IPS-15b (cell line): ENCODE measurements around the gene SND1.
A peak's percentile ranks its signal among the peaks of the same experiment; 100 is the strongest.
"Not testable (repeated sequence)": the region's sequence is repeated elsewhere in the genome, so short reads cannot be mapped to it uniquely, and the experiment has no call there.

Experiments
- H3K27me3 ChIP-seq: one replicate; pipeline ENCODE4 v1.6.1; 2013; ENCODE audit warnings: low read length; ENCODE audit not compliant: control insufficient read depth, insufficient read depth
- H3K36me3 ChIP-seq: one replicate; pipeline ENCODE4 v1.6.1; 2013; ENCODE audit warnings: low read length; ENCODE audit not compliant: control insufficient read depth, insufficient read depth
- H3K4me1 ChIP-seq: one replicate; pipeline ENCODE4 v1.6.1; 2013; ENCODE audit warnings: mild to moderate bottlenecking, low read length; ENCODE audit not compliant: control insufficient read depth, insufficient read depth
- H3K4me3 ChIP-seq: one replicate; pipeline ENCODE4 v1.5.1; 2013; ENCODE audit warnings: low read depth, low read length
- H3K9ac ChIP-seq: one replicate; pipeline ENCODE4 v1.6.1; 2013; ENCODE audit warnings: low read depth, mild to moderate bottlenecking, low read length
- H3K9me3 ChIP-seq: one replicate; pipeline ENCODE4 v1.6.1; 2013; ENCODE audit warnings: mild to moderate bottlenecking, low read length; ENCODE audit not compliant: control insufficient read depth, insufficient read depth

SND1 gene

GRCh38 chr7:128099204-128099671 is 447.2 kb downstream of the SND1 start:
- Histone ChIP-seq H3K27me3 (peaks cover 22% of the 10 kb centered on the region), H3K4me3 (no peak overlapping the region), H3K9ac (no peak overlapping the region), H3K36me3 (peaks cover 5% of the 10 kb centered on the region), H3K9me3 (no peaks in the 10 kb centered on the region), H3K4me1 (no peaks in the 10 kb centered on the region)

DNA sequence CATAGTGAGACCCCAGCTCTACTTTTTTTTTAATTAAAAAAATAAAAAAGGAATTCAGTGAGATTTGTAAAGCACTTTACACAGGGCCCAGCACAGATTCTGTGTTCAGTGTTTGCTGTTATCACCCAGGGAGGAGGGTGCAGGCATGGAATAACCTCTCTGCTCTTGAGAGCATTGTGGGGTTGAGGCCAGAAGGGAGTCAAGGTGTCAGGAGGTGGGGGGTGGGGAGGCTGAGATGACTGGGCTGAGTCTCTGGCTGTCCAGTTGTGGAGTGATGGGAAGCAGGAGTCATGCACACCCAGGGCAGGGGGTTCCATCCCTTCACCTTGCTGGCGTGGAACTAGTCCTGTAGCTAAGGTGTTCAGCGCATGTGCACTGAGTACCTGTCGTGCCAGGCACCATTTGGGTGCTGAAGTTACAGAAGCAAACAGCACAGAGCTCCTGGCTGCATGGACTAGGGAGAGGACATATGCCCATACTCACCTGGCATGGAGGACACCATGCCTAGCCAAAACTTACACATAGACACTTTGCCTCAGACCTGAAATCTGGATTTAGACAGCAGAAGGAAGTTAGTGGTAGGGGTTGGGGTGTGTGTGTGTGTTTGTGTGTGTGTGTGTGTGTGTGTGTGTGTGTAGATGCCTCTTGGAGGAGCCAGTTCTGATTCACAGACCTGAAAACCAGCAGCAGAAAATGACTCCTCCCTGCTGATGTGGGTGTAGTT is 448.4 kb downstream of the SND1 start:
- H3K4me1 ChIP-seq, result no peaks in the 10 kb centered on the region

GRCh38 chr7:128100949-128101713 is 449.1 kb downstream of the SND1 start:
- H3K9me3 ChIP-seq, result no peaks in the 10 kb centered on the region
- H3K4me3 ChIP-seq, result no peak overlapping the region
- peaks cover 38% of the 10 kb centered on the region for H3K27me3 ChIP-seq
- no peaks in the 10 kb centered on the region for H3K36me3 ChIP-seq
- H3K4me1 ChIP-seq, result no peaks in the 10 kb centered on the region
- H3K9ac ChIP-seq, result no peak overlapping the region

More for the DNA sequence above, 448.4 kb downstream of the SND1 start:
- H3K36me3 ChIP-seq, result no peaks in the 10 kb centered on the region
- peaks cover 31% of the 10 kb centered on the region for H3K27me3 ChIP-seq
- no peak overlapping the region for H3K4me3 ChIP-seq
- H3K9me3 ChIP-seq, result no peaks in the 10 kb centered on the region
- no peak overlapping the region for H3K9ac ChIP-seq

GRCh38 chr7:128102490-128103291 is 450.7 kb downstream of the SND1 start:
- no peaks in the 10 kb centered on the region for H3K4me1 ChIP-seq
- peak overlapping the region; percentile 65 for H3K4me3 ChIP-seq
- no peaks in the 10 kb centered on the region for H3K36me3 ChIP-seq
- H3K9me3 ChIP-seq, result no peaks in the 10 kb centered on the region
- no peak overlapping the region for H3K9ac ChIP-seq
- peaks cover 45% of the 10 kb centered on the region for H3K27me3 ChIP-seq

DNA sequence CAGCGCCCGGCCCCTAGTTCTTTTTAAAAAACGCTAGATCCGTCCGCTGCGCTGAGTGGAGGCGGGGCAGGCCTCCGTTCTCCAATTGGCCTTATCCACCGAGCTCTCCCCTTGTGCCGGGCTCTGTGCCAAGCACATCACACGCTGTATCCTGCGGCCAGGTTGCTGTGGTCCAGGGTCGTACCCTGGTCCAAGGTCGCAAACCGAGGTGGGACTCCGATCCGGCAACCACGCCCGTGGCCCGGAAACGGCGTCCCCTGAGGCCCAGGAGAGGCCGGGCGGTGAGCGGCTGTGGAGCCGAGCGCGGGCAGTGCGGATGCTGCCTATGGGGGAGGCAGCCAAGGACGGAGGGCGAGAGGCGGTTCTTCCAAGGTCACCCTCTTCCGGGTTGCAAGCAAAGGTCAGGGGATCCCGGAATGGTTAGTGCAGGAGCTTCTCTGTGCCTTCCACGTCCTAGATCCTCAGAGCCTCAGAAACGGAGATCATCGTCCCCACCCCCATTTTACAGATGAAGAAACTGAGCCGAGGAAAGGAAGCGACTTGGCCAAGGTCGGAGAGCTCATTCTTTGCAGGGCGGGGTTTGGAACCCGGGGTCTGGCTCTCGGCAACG is 451.6 kb downstream of the SND1 start:
- Histone ChIP-seq H3K4me1 (no peaks in the 10 kb centered on the region), H3K27me3 (peaks cover 46% of the 10 kb centered on the region), H3K9ac (peak overlapping the region; percentile 60), H3K9me3 (no peaks in the 10 kb centered on the region), H3K4me3 (peak overlapping the region; percentile 65), H3K36me3 (no peaks in the 10 kb centered on the region)

DNA sequence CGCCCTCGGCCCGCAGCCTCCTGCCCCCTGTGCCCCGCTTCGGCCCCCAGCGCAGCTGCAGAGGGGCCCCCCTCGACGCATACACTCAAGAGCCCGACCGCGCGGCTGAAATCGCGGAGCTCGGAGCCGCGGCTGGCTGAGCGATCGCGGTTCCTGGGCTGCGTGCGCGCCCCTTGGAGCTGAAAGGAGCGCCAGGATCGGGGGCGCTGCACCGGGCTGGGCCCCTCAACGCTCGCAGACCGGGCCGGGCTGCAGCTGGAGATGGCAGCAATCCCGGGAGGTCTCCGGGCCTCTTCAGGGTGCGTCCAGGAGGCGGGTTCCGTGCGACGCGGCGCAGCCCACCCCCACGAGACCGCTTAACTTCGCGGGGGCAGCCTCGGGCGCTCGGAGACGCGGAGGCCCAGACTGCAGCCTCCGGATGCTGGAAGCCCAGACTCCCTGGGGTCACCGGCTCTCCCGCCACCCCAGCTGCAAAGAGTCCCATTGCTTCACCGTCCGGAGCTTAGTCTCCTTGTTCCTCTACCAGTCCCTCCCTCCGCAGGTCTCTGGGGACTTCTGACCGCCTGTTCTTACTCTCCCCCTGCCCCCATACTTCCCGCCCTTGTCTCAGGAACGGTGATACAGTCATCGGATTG is 452.2 kb downstream of the SND1 start:
- Histone ChIP-seq H3K4me3 (peak overlapping the region; percentile 65), H3K4me1 (no peaks in the 10 kb centered on the region), H3K9ac (peak overlapping the region; percentile 60), H3K36me3 (no peaks in the 10 kb centered on the region), H3K27me3 (peaks cover 48% of the 10 kb centered on the region), H3K9me3 (no peaks in the 10 kb centered on the region)

DNA sequence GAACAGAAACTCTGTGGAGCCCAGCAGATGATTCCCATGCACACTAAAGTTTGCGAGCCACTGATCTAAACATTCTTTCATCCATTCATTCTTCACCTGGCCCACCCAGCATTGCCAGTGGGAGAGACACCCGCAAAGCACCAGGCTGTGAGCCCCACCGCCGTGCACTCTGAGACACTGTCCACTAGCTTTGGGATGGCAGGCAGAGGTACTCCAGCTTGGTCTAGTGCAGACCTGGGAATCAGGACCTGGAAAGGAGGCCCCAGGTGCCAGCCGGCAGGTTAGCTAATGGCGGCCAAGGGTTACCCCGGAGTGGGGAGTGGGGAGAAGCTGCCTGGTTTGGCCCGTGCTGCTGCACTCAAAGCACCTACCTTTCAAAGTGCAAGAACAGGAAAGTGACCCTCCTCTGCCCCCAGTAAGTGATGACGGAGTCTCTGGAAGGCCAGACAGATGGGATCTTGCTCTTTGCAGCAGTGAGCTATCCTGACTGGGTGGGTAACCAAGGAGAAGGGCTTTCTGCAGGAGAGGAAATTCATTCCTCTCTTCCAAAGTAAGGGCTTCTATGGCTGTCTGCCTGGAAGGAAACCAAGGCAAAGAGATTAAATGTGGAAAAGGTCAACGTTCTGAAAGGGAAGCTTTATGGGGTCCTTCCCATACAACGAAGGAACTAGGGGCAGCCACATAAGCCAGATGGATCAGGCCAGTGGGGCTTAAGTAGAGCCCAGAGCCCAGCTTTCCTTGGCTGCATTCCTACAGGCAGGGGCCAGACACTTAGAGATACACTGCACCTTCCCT is 453.4 kb downstream of the SND1 start:
- Histone ChIP-seq H3K4me3 (no peak overlapping the region), H3K4me1 (no peaks in the 10 kb centered on the region), H3K27me3 (peaks cover 48% of the 10 kb centered on the region), H3K9me3 (no peaks in the 10 kb centered on the region), H3K9ac (no peak overlapping the region), H3K36me3 (no peaks in the 10 kb centered on the region)

GRCh38 chr7:128106821-128107220 is 454.8 kb downstream of the SND1 start:
- Histone ChIP-seq H3K4me1 (no peaks in the 10 kb centered on the region), H3K9me3 (no peaks in the 10 kb centered on the region), H3K9ac (no peak overlapping the region), H3K36me3 (no peaks in the 10 kb centered on the region), H3K4me3 (no peak overlapping the region), H3K27me3 (peaks cover 46% of the 10 kb centered on the region)

GRCh38 chr7:128107516-128107915 is 455.5 kb downstream of the SND1 start:
- not testable (repeated sequence) for H3K4me1 ChIP-seq, H3K4me3 ChIP-seq, H3K36me3 ChIP-seq, H3K9ac ChIP-seq, H3K9me3 ChIP-seq
- H3K27me3 ChIP-seq, result peaks cover 41% of the 10 kb centered on the region

DNA sequence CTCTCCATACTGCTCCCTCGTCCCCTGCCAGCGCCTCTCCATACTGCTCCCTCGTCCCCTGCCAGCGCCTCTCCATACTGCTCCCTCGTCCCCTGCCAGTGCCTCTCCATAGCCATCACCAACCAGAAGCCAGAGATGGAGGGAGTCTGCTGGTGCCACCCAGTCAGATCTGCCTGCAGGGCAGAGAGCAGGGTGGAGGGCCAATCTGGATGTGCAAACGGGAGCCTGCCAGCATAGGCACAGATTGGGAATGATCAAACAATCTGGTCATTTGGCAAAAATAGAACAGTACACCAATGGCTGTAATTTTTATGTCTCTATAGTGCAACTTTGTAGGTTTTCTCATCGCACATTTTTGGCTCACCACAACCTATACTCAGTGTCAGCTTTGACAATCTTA is 456.1 kb downstream of the SND1 start:
- H3K4me1 ChIP-seq, result no peaks in the 10 kb centered on the region
- H3K4me3 ChIP-seq, result no peak overlapping the region
- H3K9me3 ChIP-seq, result no peaks in the 10 kb centered on the region
- no peaks in the 10 kb centered on the region for H3K36me3 ChIP-seq
- H3K9ac ChIP-seq, result no peak overlapping the region
- peaks cover 35% of the 10 kb centered on the region for H3K27me3 ChIP-seq
